Measurements from ENCODE around the gene ACYP2. TPM values are rescaled to one million over a fixed set of nuclear protein-coding genes. Genes with fewer than 3 reads are reported as not detected.
"Not testable (repeated sequence)": the region's sequence is repeated elsewhere in the genome, so short reads cannot be mapped to it uniquely, and the experiment has no call there.

The ACYP2 gene
- total RNA-seq, 3 donors from 2014 or later, result 19.3 to 39.2 (median 27.8) TPM

GRCh38 chr2:54290356-54291025 lies 175.1 kb downstream of the ACYP2 start:
- no peaks in the 10 kb centered on the region for H3K27me3 ChIP-seq
- no peaks in the 10 kb centered on the region for H3K36me3 ChIP-seq
- intact Hi-C loops (cut with DNase I; ENCODE audit: low total_unique reads), result no loop called here
- no peak overlapping the region for H3K27ac ChIP-seq
- no peak for TF ChIP-seq POLR2AphosphoS5 (IDR thresholded peaks at IDR 0.05)
- H3K4me3 ChIP-seq, result no peak overlapping the region
- DNase-seq (ENCODE audit: low spot score in 2 of 2), result no peak
- H3K4me1 ChIP-seq, result no peaks in the 10 kb centered on the region
- H3K9me3 ChIP-seq, result no peaks in the 10 kb centered on the region

GRCh38 chr2:54294665-54295064 lies 179.2 kb downstream of the ACYP2 start:
- H3K36me3 ChIP-seq; H3K27ac ChIP-seq; H3K4me1 ChIP-seq; intact Hi-C loops (cut with DNase I; ENCODE audit: low total_unique reads); H3K9me3 ChIP-seq; H3K4me3 ChIP-seq; DNase-seq (ENCODE audit: low spot score in 2 of 2); H3K27me3 ChIP-seq: not testable (repeated sequence)

- intact Hi-C loops (cut with DNase I; ENCODE audit: low total_unique reads), result no loop called here
- no peaks in the 10 kb centered on the region for H3K9me3 ChIP-seq
- H3K4me1 ChIP-seq, result no peaks in the 10 kb centered on the region
- H3K4me3 ChIP-seq, result no peak overlapping the region
- DNase-seq (ENCODE audit: low spot score in 2 of 2), result no peak
- H3K27me3 ChIP-seq, result no peaks in the 10 kb centered on the region
- TF ChIP-seq POLR2A (IDR thresholded peaks at IDR 0.05) (no peak), CTCF (IDR thresholded peaks at IDR 0.05) (no peak), POLR2AphosphoS5 (IDR thresholded peaks at IDR 0.05) (no peak)
- H3K27ac ChIP-seq, result no peak overlapping the region
- H3K36me3 ChIP-seq, result no peaks in the 10 kb centered on the region
These were observed 180.5 kb downstream of the ACYP2 start for GRCh38 chr2:54295911-54296310.

GRCh38 chr2:54298514-54298913 lies 183.1 kb downstream of the ACYP2 start:
- no peak for TF ChIP-seq CTCF (IDR thresholded peaks at IDR 0.05)
- TF ChIP-seq POLR2A (IDR thresholded peaks at IDR 0.05), result no peak
- no peak for TF ChIP-seq POLR2AphosphoS5 (IDR thresholded peaks at IDR 0.05)
- no peak overlapping the region for H3K27ac ChIP-seq
- no peaks in the 10 kb centered on the region for H3K36me3 ChIP-seq
- no peaks in the 10 kb centered on the region for H3K27me3 ChIP-seq
- no peak for DNase-seq (ENCODE audit: low spot score in 2 of 2)
- H3K4me3 ChIP-seq, result no peak overlapping the region
- intact Hi-C loops (cut with DNase I; ENCODE audit: low total_unique reads), result no loop called here
- no peaks in the 10 kb centered on the region for H3K9me3 ChIP-seq
- H3K4me1 ChIP-seq, result no peaks in the 10 kb centered on the region

GRCh38 chr2:54303631-54304030 lies 188.2 kb downstream of the ACYP2 start:
- no peaks in the 10 kb centered on the region for H3K27me3 ChIP-seq
- no peak overlapping the region for H3K27ac ChIP-seq
- no peak overlapping the region for H3K4me3 ChIP-seq
- H3K9me3 ChIP-seq, result no peaks in the 10 kb centered on the region
- intact Hi-C loops (cut with DNase I; ENCODE audit: low total_unique reads), result no loop called here
- no peak for DNase-seq (ENCODE audit: low spot score in 2 of 2)
- TF ChIP-seq POLR2A (IDR thresholded peaks at IDR 0.05) (no peak), POLR2AphosphoS5 (IDR thresholded peaks at IDR 0.05) (no peak), CTCF (IDR thresholded peaks at IDR 0.05) (no peak)
- no peaks in the 10 kb centered on the region for H3K4me1 ChIP-seq
- H3K36me3 ChIP-seq, result no peaks in the 10 kb centered on the region

GRCh38 chr2:54306556-54306955 lies 191.1 kb downstream of the ACYP2 start:
- H3K27me3 ChIP-seq, result no peaks in the 10 kb centered on the region
- no peak overlapping the region for H3K27ac ChIP-seq
- TF ChIP-seq CTCF (IDR thresholded peaks at IDR 0.05) (no peak), POLR2AphosphoS5 (IDR thresholded peaks at IDR 0.05) (no peak), POLR2A (IDR thresholded peaks at IDR 0.05) (no peak)
- H3K4me1 ChIP-seq, result no peaks in the 10 kb centered on the region
- H3K36me3 ChIP-seq, result no peaks in the 10 kb centered on the region
- no peak for DNase-seq (ENCODE audit: low spot score in 2 of 2)
- H3K9me3 ChIP-seq, result no peaks in the 10 kb centered on the region
- intact Hi-C loops (cut with DNase I; ENCODE audit: low total_unique reads), result no loop called here
- H3K4me3 ChIP-seq, result no peak overlapping the region
